ENCODE results near the gene CNOT2.

DNA sequence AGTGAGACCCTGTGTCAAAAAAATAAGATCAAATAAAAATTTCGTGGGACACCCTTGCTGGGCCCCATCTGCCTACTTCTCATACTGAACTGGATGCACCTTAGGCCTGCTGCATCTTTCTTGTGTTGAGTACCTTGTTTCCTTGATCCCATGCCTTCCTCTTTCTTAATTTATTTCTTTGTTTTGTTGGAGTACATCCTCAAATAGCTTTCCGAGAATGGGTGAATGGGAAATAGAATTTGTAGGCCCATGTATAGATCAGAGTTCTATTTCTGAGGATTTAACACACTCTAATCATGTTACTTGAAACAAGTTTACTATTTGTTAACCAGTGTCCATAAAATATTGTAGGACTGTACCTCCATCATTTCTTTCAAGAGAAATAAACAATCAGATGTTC is 146.4 kb downstream of the CNOT2 start:
- TF ChIP-seq, protein P1, sequence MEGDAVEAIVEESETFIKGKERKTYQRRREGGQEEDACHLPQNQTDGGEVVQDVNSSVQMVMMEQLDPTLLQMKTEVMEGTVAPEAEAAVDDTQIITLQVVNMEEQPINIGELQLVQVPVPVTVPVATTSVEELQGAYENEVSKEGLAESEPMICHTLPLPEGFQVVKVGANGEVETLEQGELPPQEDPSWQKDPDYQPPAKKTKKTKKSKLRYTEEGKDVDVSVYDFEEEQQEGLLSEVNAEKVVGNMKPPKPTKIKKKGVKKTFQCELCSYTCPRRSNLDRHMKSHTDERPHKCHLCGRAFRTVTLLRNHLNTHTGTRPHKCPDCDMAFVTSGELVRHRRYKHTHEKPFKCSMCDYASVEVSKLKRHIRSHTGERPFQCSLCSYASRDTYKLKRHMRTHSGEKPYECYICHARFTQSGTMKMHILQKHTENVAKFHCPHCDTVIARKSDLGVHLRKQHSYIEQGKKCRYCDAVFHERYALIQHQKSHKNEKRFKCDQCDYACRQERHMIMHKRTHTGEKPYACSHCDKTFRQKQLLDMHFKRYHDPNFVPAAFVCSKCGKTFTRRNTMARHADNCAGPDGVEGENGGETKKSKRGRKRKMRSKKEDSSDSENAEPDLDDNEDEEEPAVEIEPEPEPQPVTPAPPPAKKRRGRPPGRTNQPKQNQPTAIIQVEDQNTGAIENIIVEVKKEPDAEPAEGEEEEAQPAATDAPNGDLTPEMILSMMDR (IDR thresholded peaks at IDR 0.05): no peak
- TF ChIP-seq EZH2 (IDR thresholded peaks at IDR 0.05; ENCODE audit: borderline replicate concordance, insufficient read depth, low read depth, low read length, poor library complexity, severe bottlenecking): no peak

Data from B cell (primary cell).